Measurements from ENCODE around the gene SNX9.

DNA sequence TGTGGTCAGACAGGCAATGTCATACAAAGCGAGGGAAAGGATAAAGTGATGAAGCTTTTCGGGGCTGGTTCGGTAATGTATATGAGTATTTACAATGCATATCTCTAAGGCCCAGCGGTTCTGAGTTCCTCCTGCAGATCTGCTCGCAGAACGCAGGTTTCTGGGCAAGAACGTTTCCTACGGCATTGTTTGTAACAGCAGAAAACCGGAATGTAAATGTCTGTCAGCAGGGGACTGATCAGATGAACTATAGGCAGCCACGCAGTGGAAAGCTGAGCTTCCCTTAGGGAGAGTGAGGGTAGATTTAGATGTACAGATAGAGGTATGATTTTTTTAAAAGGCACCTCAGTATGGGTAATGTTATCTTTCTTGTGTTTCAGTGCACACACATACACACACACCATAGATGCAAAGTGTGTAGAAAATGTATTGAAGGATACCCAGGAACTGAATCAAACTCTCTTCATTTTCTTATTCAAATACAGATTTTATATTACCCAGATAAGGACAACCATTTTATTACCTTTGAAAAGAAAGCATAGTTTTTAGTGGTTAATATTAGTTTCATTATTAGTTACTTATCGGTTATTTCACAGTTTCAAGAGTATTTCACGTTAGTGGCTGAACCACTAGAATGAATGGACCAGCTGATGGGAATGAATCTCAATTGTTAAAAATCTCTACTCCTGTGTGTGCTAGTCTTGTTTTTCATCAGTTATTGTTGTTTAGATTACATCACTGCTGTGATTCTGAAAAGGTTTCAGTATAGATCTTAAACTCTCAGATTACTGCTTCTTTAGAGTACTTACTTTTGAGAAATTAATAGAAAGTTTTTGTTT, 56.2 kb downstream of the SNX9 start:
- TF ChIP-seq NFIC (IDR thresholded peaks at IDR 0.05) = no peak
- no peak for TF ChIP-seq RAD21 (IDR thresholded peaks at IDR 0.05; ENCODE audit: low read depth)
- TF ChIP-seq, protein P1, sequence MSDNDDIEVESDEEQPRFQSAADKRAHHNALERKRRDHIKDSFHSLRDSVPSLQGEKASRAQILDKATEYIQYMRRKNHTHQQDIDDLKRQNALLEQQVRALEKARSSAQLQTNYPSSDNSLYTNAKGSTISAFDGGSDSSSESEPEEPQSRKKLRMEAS (IDR thresholded peaks at IDR 0.05) = no peak
- no peak for TF ChIP-seq ZBTB7A (IDR thresholded peaks at IDR 0.05; ENCODE audit: low read depth)
- no peak for TF ChIP-seq FOXM1 (IDR thresholded peaks at IDR 0.05; ENCODE audit: borderline replicate concordance, low read depth)
- TF ChIP-seq TAF1 (IDR thresholded peaks at IDR 0.05; ENCODE audit: low read depth) = no peak
- TF ChIP-seq, protein P2, sequence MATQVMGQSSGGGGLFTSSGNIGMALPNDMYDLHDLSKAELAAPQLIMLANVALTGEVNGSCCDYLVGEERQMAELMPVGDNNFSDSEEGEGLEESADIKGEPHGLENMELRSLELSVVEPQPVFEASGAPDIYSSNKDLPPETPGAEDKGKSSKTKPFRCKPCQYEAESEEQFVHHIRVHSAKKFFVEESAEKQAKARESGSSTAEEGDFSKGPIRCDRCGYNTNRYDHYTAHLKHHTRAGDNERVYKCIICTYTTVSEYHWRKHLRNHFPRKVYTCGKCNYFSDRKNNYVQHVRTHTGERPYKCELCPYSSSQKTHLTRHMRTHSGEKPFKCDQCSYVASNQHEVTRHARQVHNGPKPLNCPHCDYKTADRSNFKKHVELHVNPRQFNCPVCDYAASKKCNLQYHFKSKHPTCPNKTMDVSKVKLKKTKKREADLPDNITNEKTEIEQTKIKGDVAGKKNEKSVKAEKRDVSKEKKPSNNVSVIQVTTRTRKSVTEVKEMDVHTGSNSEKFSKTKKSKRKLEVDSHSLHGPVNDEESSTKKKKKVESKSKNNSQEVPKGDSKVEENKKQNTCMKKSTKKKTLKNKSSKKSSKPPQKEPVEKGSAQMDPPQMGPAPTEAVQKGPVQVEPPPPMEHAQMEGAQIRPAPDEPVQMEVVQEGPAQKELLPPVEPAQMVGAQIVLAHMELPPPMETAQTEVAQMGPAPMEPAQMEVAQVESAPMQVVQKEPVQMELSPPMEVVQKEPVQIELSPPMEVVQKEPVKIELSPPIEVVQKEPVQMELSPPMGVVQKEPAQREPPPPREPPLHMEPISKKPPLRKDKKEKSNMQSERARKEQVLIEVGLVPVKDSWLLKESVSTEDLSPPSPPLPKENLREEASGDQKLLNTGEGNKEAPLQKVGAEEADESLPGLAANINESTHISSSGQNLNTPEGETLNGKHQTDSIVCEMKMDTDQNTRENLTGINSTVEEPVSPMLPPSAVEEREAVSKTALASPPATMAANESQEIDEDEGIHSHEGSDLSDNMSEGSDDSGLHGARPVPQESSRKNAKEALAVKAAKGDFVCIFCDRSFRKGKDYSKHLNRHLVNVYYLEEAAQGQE (IDR thresholded peaks at IDR 0.05; ENCODE audit: low read depth) = no peak
- TF ChIP-seq EP300 (IDR thresholded peaks at IDR 0.05; ENCODE audit: borderline replicate concordance) = no peak
- TF ChIP-seq EGR1 (IDR thresholded peaks at IDR 0.05) = no peak
- no peak for TF ChIP-seq YY1 (IDR thresholded peaks at IDR 0.05; ENCODE audit: low read depth)
- no peak for TF ChIP-seq CEBPB (IDR thresholded peaks at IDR 0.05)
- TF ChIP-seq, protein P3, sequence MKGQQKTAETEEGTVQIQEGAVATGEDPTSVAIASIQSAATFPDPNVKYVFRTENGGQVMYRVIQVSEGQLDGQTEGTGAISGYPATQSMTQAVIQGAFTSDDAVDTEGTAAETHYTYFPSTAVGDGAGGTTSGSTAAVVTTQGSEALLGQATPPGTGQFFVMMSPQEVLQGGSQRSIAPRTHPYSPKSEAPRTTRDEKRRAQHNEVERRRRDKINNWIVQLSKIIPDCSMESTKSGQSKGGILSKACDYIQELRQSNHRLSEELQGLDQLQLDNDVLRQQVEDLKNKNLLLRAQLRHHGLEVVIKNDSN (IDR thresholded peaks at IDR 0.05) = no peak

All from Ishikawa (cell line).